Prostate gland (tissue), 2 donors: ENCODE measurements around the gene FAM110D.

ENCODE experiments used
- CTCF ChIP-seq, 4 experiments: fragments of 200-600 bp in 2 of 4; fragments of 450-650 bp in 2 of 4; sonication (generic) in 2 of 4; IDR thresholded peaks; 1 replicate in 3 of 4; 2 replicates in 1 of 4; pipeline ENCODE4 v1.5.1; 2016 to 2019; ENCODE audit warnings: antibody characterized with exemption in 4 of 4, mild to moderate bottlenecking in 2 of 4, moderate library complexity in 2 of 4
- POLR2A ChIP-seq: fragments of 450-650 bp; IDR thresholded peaks from one replicate; pipeline ENCODE4 v1.6.1; 2016; ENCODE audit warnings: antibody characterized with exemption, mild to moderate bottlenecking

GRCh38 chr1:26184086-26184485 is 25.2 kb downstream of the FAM110D start:
- TF ChIP-seq CTCF (IDR thresholded peaks at IDR 0.05) (no peak), POLR2A (no peak)
